Ishikawa (cell line): Measurements from ENCODE around the gene CYBRD1.

ENCODE experiments used
- CEBPB ChIP-seq: IDR thresholded peaks from 2 replicates; pipeline ENCODE4 v1.6.1; 2012
- CREB1 ChIP-seq: IDR thresholded peaks from 2 replicates; pipeline ENCODE4 v1.6.1; 2012; ENCODE audit warnings: low read depth
- EGR1 ChIP-seq: IDR thresholded peaks from 2 replicates; pipeline ENCODE4 v1.6.1; 2012
- EP300 ChIP-seq: IDR thresholded peaks from 2 replicates; pipeline ENCODE4 v1.6.1; 2012; ENCODE audit warnings: borderline replicate concordance
- FOXM1 ChIP-seq: IDR thresholded peaks from 2 replicates; pipeline ENCODE4 v1.6.1; 2012; ENCODE audit warnings: low read depth, borderline replicate concordance
- NFIC ChIP-seq: IDR thresholded peaks from 2 replicates; pipeline ENCODE4 v1.6.1; 2012
- RAD21 ChIP-seq: IDR thresholded peaks from 2 replicates; pipeline ENCODE4 v1.6.1; 2012; ENCODE audit warnings: low read depth
- TAF1 ChIP-seq: IDR thresholded peaks from 2 replicates; pipeline ENCODE4 v1.6.1; 2012; ENCODE audit warnings: low read depth, mild to moderate bottlenecking
- TCF12 ChIP-seq: IDR thresholded peaks from 2 replicates; pipeline ENCODE4 v1.6.1; 2012; ENCODE audit warnings: low read depth
- TEAD4 ChIP-seq: IDR thresholded peaks from 2 replicates; pipeline ENCODE4 v1.6.1; 2012
- YY1 ChIP-seq: IDR thresholded peaks from 2 replicates; pipeline ENCODE4 v1.6.1; 2012; ENCODE audit warnings: low read depth
- ZBTB7A ChIP-seq: IDR thresholded peaks from 2 replicates; pipeline ENCODE4 v1.6.1; 2012; ENCODE audit warnings: low read depth
- TF ChIP-seq, protein P1 (sequence below): IDR thresholded peaks from 2 replicates; pipeline ENCODE4 v1.6.1; 2012
- TF ChIP-seq, protein P2 (sequence below): IDR thresholded peaks from 2 replicates; pipeline ENCODE4 v1.6.1; 2012; ENCODE audit warnings: low read depth, mild to moderate bottlenecking
- TF ChIP-seq, protein P3 (sequence below): IDR thresholded peaks from 2 replicates; pipeline ENCODE4 v1.6.1; 2012

CYBRD1 gene

DNA sequence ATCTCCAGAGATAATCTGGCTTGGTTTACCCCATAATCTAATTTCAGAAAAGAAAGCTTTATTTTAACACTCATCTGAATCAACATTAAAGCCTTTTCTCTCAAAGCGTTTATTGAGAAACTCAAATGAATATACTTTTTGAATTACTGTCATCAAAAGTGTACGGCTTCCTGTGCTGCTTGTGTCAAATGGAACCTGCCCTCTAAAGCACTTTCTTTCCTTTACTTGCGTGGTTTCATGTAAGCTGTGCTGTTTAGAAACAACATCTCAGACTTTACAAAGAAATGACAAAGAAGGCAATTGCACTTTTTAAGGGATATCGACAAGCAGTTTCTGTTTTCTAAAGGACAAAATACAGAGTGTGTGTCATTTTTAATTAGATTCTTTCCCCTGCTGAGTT, 35.1 kb downstream of the CYBRD1 start:
- no peak for TF ChIP-seq TCF12
- no peak for TF ChIP-seq YY1
- TF ChIP-seq ZBTB7A = no peak
- no peak for TF ChIP-seq RAD21
- TF ChIP-seq, protein P1, sequence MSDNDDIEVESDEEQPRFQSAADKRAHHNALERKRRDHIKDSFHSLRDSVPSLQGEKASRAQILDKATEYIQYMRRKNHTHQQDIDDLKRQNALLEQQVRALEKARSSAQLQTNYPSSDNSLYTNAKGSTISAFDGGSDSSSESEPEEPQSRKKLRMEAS = no peak

DNA sequence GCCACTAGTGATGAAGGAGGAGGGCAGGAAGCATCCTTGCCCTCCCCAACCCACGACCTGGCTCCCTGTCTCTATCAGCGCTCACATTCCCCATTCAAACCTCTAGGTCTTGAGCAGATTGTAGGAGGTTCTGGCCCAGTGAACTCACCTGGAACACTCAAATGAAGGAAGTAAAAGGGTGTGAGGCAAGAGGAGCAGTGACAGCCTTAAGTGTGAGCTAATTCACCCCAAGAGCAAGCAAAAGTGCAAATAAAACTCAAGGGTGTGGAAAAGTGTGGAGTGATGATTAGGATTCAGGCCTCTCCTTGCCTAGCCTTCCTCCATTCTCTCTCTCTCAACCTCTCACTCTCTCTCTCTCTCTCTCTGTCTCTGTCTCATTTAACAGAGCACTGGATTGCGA, 41.0 kb downstream of the CYBRD1 start:
- no peak for TF ChIP-seq TEAD4

DNA sequence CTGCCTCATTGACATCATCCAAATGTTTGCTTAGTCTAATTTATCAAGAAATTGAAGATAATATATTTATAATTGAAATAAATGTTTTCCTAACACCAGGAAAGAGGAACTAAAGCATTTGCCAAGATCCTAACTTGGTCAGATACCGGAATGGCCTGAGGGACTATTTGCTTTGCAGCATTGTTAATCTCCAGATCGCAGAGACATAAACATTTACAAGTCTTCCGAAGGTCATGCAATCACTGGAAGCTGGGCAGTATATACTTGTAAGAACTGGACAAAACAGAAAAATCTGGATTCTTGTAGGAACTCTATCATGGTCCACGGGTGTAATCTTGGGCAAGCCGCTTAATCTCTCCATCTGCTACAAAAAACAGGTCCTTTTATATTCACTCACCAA, 42.2 kb downstream of the CYBRD1 start:
- TF ChIP-seq, protein P2, sequence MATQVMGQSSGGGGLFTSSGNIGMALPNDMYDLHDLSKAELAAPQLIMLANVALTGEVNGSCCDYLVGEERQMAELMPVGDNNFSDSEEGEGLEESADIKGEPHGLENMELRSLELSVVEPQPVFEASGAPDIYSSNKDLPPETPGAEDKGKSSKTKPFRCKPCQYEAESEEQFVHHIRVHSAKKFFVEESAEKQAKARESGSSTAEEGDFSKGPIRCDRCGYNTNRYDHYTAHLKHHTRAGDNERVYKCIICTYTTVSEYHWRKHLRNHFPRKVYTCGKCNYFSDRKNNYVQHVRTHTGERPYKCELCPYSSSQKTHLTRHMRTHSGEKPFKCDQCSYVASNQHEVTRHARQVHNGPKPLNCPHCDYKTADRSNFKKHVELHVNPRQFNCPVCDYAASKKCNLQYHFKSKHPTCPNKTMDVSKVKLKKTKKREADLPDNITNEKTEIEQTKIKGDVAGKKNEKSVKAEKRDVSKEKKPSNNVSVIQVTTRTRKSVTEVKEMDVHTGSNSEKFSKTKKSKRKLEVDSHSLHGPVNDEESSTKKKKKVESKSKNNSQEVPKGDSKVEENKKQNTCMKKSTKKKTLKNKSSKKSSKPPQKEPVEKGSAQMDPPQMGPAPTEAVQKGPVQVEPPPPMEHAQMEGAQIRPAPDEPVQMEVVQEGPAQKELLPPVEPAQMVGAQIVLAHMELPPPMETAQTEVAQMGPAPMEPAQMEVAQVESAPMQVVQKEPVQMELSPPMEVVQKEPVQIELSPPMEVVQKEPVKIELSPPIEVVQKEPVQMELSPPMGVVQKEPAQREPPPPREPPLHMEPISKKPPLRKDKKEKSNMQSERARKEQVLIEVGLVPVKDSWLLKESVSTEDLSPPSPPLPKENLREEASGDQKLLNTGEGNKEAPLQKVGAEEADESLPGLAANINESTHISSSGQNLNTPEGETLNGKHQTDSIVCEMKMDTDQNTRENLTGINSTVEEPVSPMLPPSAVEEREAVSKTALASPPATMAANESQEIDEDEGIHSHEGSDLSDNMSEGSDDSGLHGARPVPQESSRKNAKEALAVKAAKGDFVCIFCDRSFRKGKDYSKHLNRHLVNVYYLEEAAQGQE = no peak
- no peak for TF ChIP-seq TEAD4
- no peak for TF ChIP-seq FOXM1
- TF ChIP-seq YY1 = no peak
- TF ChIP-seq, protein P3, sequence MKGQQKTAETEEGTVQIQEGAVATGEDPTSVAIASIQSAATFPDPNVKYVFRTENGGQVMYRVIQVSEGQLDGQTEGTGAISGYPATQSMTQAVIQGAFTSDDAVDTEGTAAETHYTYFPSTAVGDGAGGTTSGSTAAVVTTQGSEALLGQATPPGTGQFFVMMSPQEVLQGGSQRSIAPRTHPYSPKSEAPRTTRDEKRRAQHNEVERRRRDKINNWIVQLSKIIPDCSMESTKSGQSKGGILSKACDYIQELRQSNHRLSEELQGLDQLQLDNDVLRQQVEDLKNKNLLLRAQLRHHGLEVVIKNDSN = no peak
- no peak for TF ChIP-seq RAD21
- TF ChIP-seq CREB1 = no peak
- no peak for TF ChIP-seq TAF1
- TF ChIP-seq, protein P1 = no peak

DNA sequence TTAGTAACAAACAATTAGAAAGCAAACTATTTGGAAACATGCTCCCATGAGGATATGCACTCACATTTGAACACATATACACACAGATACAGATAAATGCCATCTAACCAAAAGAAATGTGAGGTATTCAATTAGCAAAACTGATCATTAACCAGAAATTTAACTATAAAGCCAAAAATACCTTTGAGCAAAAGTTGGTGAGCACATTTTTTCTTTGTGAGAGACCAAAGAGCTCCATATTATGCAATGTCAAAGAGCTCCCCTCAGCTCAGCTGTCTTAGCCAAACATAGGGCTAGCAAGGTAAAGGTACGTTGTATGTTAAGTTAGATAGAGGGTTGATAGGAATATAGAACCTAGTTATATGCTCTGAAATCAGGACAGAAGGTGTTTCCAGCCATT, 43.8 kb downstream of the CYBRD1 start:
- TF ChIP-seq EP300 = no peak
- no peak for TF ChIP-seq TAF1
- no peak for TF ChIP-seq CEBPB
- no peak for TF ChIP-seq YY1
- TF ChIP-seq, protein P3 = no peak
- TF ChIP-seq RAD21 = no peak
- TF ChIP-seq CREB1 = no peak
- no peak for TF ChIP-seq TEAD4
- no peak for TF ChIP-seq EGR1
- TF ChIP-seq, protein P2 = no peak
- TF ChIP-seq FOXM1 = no peak
- TF ChIP-seq TCF12 = no peak
- no peak for TF ChIP-seq ZBTB7A
- no peak for TF ChIP-seq NFIC
- TF ChIP-seq, protein P1 = no peak

DNA sequence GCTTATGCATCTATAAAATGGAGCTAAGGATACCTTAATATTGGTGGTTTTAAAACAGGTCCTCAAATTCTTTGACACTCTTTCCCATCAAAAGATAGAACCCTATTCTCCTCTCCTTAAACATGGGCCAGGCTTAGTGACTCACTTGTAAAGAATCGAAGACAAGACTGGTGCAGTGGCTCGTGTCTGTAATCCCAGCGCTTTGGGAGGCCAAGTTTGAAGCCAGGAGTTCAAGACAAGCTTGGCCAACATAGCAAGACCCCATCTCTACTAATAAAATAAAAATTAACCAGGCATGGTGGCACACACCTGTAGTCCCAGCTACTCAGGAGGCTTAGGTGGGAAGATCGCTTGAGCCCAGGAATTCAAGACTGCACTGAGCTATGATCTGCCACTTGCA, 44.5 kb downstream of the CYBRD1 start:
- TF ChIP-seq TCF12 = no peak

DNA sequence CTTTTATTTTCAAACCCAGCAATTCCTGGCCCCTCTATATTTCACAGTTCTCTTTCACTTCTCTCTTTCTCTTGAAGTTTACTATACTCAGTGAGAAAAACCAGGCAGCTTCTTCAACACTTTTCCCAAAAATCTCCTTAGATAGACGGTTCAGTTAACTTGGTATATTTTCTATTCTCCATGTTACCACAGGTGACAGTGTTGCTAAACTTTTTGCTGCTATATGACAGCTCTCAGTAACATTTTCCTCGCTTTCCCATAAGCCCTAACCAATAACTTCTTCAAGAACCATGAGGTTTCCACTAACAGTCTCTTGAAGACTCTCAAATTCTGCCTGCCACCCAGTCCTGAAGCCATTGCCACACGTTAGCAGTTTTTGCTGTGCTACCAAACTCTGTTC, 45.8 kb downstream of the CYBRD1 start:
- TF ChIP-seq FOXM1 = no peak

DNA sequence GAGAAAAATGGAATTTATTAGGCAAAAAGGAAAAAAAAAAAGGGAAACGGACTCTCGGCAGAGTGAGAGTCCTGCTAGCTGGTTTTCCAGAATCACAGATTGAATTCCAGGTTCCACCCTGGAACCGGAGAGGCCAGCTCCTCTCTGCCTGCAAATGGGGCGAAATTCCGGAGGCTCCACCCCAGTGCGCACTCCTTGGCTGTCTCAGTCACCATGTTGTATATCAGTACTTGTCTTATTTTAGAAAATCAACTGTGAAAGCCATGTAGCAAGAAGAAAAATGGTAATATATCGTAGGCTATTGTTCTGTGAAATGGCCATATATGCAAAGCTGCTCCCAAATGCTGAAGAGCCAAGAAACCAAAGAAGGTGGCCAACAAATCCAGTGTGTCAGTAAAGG, 49.4 kb downstream of the CYBRD1 start:
- TF ChIP-seq EGR1 = no peak
- TF ChIP-seq RAD21 = no peak
- TF ChIP-seq, protein P1 = no peak
- no peak for TF ChIP-seq CEBPB
- no peak for TF ChIP-seq TAF1
- no peak for TF ChIP-seq FOXM1
